Airway epithelial cell (primary cell): ENCODE measurements around the gene KATNAL1. TPM values are rescaled to one million over a fixed set of nuclear protein-coding genes. Genes with fewer than 3 reads are reported as not detected.

ENCODE experiments used
- total RNA-seq: library from RNA; depleted of rRNA; stranded (reverse); fragments of >200 nt; gene quantifications from 2 replicates; pipeline ENCODE4 v1.2.3, GENCODE V29; 2015

Gene KATNAL1
- 5.5 TPM in 2 replicates for total RNA-seq

GRCh38 chr13:30307194-30307970 lies at the start of gene KATNAL1:
KATNAL1 (minus strand) TSS chr13:30307551; CDS start chr13:30283777, 23,774 bp downstream.

Other genes starting within 250 kb of the KATNAL1 start
- gene UBE2L5, start 114.9 kb upstream of the KATNAL1 start, total RNA-seq = not detected in 2 replicates
- 426 and 465 TPM in 2 replicates for gene HMGB1, start 158.4 kb upstream of the KATNAL1 start, total RNA-seq